Muscle of arm (tissue), 14 donors: ENCODE results near the gene CFAP300. TPM values are rescaled to one million over a fixed set of nuclear protein-coding genes. Genes with fewer than 3 reads are reported as not detected.
A peak's percentile ranks its signal among the peaks of the same experiment; 100 is the strongest.

Source experiments
- DNase-seq: peaks from one replicate; pipeline ENCODE4 v3.0.0-alpha.2; 2013
- long read RNA-seq, 11 donors: transcript quantifications; one replicate each; lab custom pipeline, GENCODE V29; 2026
- polyA plus RNA-seq, 12 donors: library from polyadenylated mRNA; unstranded; fragments of 120-200 nt; gene quantifications; one replicate each; pipeline ENCODE4 v1.2.1, GENCODE V29; 2013; ENCODE audit not compliant: insufficient read length in 12 of 12

The CFAP300 gene
- 1 to 10 TPM in 10 of 12 donors, not detected in 2; 1.6 to 6.6 (median 2.3) TPM for polyA plus RNA-seq
- long read RNA-seq, donor 1 = 0 reads
- long read RNA-seq, donor 2, partial matches to known transcripts = 0 of 1 reads
- long read RNA-seq, donor 2, other reads (novel, unspliced or antisense) = 0 of 1 reads
- long read RNA-seq, donor 3 = 0 reads
- long read RNA-seq, donor 4 = 0 reads
- long read RNA-seq, donor 5 = 0 reads
- long read RNA-seq, donor 6, partial matches to known transcripts = 0 of 1 reads
- long read RNA-seq, donor 6, other reads (novel, unspliced or antisense) = 0 of 1 reads
- long read RNA-seq, donor 7, partial matches to known transcripts = 0 of 1 reads
- long read RNA-seq, donor 7, other reads (novel, unspliced or antisense) = 0 of 1 reads
- long read RNA-seq, donor 8 = 0 reads
- long read RNA-seq, donor 9 = 0 reads
- long read RNA-seq, donor 10, partial matches to known transcripts = 0 of 2 reads
- long read RNA-seq, donor 10, other reads (novel, unspliced or antisense) = 0 of 2 reads
- long read RNA-seq, donor 11, partial matches to known transcripts = 0 of 4 reads
- long read RNA-seq, donor 11, other reads (novel, unspliced or antisense) = 0 of 4 reads

GRCh38 chr11:102047305-102047924 is at the start of gene CFAP300:
Gene CFAP300, plus strand, starts transcription at chr11:102047437. Its CDS starts 34 bp downstream, at chr11:102047471.
- peak; percentile 88 for DNase-seq

DNA sequence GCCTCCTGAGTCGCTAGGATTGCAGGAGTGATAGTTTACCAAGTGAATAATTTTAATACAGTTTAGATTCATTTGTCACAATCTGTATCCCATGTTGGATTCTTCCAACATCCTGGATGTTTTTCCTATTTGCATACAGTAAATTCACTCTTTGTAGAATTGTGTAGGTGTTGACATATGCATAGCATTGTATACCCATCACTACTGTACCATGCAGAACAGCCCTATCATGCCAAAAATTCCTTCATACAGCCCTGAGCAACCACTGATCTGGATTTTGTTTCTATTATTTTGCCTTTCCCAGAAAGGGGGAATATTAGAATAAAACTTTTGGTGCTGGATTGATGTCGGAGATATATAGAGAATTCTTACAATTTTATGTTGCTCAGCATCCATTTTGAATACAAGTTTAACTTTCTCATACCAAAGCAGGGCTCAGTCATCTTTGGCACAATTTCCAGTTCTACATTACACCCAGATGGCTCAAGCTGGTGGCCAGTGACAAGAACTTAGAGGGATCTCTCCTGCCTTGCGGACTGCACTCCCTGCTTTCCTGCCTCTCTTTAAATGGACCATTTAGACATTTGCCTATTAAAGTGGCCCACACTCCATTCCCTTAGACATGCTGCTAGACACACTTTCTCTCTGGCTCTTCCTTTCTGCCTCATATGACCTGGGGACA is 45.4 kb upstream of the CFAP300 start:
- DNase-seq = no peak

- DNase-seq = no peak
Measured at GRCh38 chr11:102004220-102004619, 43.0 kb upstream of the CFAP300 start.

DNA sequence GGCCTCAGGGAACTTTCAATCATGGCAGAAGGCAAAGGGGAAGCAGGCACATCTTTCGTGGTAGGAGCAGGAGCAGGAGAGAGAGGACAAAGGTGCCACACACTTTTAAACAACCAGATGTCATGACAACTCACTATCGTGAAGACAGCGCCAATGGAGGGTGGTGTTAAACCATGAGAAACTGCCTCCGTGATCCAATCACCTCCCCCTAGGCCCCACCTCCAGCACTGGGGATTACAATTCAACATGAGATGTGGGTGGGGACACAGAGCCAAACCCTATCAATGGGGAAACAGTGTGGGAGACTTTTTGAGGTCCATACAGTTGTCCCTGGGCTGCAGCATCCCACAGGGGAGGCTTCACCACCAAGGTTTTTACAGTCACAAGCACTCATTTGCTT is 41.9 kb upstream of the CFAP300 start:
- no peak for DNase-seq

DNA sequence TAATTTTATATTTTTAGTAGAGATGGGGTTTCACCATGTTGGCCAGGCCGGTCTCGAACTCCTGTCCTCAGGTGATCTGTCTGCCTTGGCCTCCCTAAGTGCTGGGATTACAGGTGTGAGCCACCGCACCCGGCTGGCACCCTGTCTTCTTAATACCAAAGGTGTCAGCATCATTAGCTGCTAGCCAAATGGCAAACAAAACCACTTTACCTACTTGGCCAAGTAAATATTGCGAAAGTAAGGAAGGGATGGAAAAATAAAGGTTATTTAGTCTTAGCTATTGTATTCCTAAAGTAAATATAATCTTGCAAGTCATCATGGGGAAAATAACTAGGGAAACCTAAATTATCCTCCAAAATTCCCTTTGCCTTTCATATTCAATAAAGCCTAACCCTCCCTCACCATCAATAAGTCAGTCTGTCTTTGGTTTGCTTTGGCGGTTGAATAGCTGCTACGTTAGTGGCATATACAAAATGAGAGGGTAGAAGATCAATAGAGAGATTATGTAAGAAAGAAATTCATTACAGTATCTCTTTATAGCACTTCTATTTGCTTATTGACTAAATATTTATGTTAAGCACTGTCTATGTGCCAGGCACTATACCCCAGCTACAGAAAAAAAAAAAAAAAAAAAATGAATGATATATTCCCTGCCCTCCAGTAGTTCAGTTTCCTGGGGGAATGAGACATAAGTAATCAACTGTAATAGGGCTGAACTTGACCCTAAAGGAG is 40.2 kb upstream of the CFAP300 start:
- DNase-seq = no peak

GRCh38 chr11:102007567-102008437 is 39.4 kb upstream of the CFAP300 start:
- peak; percentile 31 for DNase-seq

DNA sequence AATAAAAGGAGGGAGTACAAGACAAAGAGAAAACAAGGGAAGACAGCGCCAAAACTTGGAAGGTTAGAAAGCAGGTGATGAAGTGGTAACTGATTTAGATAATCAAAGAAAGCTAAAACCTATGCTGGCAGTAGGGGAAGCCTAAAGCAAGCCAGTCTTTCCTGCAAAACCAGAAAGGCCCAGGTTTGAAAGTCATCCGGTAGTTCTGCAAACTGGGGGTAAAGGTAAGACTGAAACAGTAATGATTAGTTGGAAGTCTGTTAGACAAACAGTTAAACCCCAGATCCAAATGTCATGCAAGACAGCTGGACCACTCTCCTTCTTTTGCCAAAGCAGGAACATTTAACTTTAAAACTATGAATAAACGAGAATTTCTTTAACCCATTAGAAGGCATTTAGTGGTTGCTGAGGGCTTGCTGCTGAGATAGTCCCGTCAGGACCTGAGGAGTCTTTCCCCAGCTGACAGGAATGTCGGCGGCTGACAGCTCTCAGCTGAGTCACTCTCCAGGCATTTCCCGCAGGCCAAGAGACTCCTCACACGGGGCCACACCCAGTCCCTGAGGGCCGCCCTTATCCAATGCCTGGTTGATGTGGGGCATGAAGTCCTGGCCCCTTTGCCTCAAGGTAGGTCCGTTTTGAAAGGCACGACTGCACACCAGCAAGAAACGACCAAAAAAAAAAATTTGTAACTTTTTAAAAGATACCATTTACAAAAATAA is 36.3 kb upstream of the CFAP300 start:
- DNase-seq = peak; percentile 20

GRCh38 chr11:102012946-102013345 is 34.3 kb upstream of the CFAP300 start:
- no peak for DNase-seq

DNA sequence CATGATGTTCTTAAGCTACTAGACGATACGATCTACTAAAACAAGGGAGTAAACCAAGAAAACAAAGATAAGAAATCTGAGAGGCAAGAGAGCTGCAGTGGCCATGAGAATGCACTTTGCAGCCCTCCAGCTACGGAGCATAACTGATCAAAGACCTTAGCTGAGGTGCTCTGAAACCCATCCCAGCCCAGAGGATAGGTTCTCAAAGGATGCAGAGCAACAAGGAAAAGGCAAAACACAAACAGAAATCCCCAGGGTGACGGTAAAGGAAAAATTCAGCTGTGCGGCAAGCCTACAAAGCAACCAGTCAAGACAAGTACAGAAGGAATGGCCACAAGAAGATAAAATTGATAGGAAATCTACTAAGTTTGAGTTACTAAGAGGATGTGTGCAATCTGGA is 32.5 kb upstream of the CFAP300 start:
- no peak for DNase-seq

DNA sequence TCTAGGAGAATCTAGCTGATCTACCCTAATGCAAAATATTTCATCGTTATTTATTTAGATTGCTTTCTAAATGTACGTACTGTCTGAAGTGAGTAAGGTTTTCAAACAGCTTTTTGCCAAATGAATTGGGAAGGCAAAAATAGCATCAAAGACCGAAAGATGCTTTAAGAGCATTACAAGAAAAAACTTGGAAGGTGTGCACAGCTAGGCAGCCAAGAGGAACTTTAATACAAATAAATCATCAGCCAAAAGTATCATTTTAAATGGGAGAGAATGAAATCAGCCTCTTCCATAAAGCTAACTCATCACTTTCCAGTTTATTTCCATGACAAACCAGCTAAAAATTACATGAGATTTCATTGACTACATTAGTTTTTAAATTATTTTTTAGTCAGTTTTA is 30.2 kb upstream of the CFAP300 start:
- peak; percentile 52 for DNase-seq

- DNase-seq = no peak
Measured at GRCh38 chr11:102026217-102026616, 21.0 kb upstream of the CFAP300 start.

DNA sequence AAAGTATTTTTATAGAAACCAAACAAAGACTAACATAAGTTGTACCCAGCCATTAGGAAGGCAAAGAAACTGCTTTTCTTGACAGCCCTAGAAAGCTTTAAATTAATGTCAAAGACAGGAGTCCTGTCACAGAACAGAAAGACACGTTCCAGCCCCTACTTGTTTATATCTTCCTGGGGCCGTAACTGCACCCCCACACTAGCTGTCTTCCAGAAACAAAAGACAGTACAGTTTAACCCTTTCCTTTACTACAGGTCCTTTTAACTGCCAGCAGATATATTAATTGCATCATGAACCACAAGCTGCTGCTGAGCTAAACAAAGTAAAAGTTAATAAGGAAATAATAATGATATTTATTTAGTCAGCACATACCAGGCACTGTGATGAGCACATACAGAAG is 20.3 kb upstream of the CFAP300 start:
- DNase-seq = no peak

DNA sequence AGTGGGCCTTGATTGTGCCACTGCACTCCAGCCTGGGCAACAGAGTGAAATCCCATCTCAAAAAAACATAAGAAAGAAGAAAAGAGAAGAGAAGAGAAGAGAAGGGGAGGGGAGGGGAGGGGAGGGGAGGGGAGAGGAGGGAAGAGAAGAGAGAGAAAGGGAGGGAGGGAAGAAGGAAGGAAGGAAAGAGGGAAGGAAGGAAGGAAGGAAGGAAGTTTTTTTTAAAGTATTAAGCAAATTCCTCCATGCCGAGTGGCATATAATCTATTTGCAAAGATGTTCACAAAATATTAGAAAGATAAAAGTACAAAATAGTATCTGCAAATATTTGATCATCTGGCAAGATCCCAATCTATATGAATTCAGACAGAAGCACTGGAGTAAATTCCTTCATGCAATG is 10.5 kb upstream of the CFAP300 start:
- no peak for DNase-seq

DNA sequence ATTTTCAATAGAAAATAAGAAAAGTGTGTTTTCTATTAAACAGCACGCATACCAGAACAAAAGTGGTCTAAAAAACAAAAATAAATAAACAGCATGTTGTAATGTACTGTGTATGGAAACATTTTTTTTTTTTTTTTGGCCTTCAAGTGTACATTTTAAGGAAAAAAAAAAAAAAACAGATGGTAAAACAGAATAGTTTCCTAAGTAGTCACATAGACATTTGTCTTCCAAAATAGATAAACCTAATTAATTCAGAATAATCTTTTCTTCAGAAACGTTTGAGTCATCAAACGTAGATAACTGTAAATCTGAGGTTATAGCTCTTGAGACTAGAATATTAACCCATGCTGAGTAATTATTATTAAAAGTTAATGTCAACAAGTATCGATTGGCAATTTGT is 396 bp upstream of the CFAP300 start:
- DNase-seq = no peak

DNA sequence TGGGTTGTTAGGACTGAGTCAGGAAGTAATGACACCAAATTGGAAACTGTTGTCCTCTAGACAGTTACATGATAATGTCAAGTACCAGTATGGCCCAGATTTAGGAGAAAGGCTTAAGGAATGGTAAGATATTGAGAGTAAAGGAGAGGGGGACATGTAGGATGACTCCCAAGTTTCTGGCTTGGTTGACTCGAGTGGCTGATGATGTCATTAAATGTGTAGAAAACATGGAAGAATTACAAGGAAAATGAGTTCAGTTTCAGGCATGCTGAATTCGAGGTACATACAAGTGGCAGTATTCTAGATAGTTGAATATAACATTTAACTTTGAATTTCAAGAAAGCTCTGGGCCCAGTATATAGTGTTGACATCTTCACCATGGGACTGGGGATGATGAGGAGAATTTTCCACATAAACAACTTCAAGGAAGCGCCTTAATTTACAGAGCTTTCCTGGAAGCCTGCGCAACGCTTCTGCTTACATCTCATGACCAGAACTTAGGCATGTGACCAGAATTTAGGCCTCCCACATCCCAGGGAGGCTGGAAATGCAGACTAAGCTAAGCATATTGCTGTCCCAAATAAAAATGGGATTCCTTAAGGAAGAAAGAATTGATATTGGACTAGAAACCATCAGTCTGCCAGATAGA is 3.8 kb downstream of the CFAP300 start:
- no peak for DNase-seq

GRCh38 chr11:102061276-102061675 is 14.0 kb downstream of the CFAP300 start:
- no peak for DNase-seq

GRCh38 chr11:102062106-102062505 is 14.9 kb downstream of the CFAP300 start:
- DNase-seq = no peak

DNA sequence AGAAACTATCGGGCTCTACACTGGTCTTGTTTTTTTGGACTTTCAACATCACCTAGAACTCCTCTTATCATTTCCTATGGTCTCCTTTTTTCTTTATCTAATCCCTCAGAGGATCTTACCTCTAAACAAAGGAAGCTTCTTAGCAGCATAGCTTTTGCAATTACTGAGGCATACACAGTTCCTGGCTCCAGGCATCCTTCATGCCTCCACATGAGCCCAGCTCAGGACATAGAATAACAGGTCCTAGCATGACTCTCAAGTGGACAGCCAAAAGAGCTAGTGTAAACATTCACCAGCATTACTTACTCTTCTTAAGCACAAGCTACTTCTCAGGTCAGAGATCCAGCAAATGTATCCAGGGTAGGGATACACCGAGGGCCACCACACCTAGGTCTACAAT is 17.1 kb downstream of the CFAP300 start:
- DNase-seq = no peak

- no peak for DNase-seq
Measured at GRCh38 chr11:102070766-102071165, 23.5 kb downstream of the CFAP300 start.
